Ecto neural progenitor cell (in vitro differentiated cells): ENCODE results near the gene ZBTB25.

Experiments used
- DNase-seq: peaks from one replicate; pipeline ENCODE4 v3.0.0-alpha.2; 2018; ENCODE audit warnings: low spot score

ZBTB25 gene

DNA sequence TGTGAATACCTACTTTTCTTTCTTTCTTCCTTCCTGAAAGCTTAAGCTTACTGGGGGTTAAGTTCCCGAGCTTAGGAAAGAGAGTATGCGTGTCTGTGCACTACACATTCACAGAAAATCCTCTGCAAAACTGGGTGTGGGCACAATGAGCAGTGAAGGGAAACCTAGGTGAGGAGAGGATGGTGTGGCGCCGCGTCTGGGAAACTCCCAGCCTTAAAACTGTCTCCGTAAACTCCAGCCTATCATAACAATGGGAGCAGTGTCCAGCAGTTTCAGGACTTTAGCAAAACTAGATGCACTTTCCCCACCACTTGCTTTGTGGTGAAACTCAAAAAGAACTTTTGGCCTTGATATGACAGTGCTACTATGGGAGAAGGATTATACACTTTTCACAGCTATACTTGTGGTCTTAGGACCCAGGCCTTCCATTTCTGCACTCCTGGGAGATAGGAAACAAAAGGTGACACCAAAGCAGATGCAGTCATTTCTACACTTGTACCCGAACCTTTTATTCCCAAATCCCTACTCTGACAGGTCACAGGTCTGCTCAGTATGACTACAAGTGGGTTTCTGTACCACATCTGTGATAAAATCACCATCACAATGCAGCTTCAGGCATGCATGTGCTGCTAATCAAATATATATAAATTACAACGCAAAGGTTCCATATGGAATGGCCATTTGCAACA, 27.9 kb downstream of the ZBTB25 start:
- DNase-seq: no peak

DNA sequence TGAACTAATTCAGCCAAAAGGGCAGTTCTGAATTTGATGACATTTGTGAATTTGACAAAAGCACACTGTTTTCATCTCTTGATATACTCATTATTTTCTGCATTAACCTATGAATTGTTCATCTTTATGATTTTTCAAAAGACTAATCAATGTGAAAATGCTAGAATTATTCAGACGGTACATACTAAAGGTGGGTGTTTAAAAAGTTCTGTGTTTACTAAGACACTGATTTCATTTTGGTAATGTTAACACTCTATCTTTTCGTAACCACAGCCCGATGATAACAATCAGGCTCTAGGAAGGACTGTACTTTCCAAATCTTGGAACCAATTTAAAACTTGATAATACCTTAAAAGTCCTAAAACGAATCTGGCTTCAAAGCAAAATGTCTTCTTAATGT, 28.9 kb downstream of the ZBTB25 start:
- DNase-seq: no peak

DNA sequence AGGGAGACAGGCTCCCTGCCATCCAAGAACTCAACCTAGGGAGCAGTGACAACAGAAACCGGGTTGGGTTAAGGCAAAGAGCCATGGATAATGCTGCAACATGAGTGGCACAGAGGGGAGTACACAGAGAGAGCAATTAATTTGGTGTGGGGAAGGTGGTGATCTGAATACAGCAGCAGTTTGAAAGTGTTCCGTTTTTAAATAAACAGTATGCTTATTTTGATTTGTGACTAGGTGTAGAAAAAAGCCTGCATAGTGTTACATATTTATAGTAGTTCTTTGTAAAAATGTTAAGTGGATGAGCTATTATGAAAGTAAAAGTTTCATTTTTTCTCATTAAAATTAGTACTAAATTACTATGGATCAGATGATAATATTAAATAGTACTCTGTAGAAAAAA, 29.6 kb downstream of the ZBTB25 start:
- DNase-seq: no peak

DNA sequence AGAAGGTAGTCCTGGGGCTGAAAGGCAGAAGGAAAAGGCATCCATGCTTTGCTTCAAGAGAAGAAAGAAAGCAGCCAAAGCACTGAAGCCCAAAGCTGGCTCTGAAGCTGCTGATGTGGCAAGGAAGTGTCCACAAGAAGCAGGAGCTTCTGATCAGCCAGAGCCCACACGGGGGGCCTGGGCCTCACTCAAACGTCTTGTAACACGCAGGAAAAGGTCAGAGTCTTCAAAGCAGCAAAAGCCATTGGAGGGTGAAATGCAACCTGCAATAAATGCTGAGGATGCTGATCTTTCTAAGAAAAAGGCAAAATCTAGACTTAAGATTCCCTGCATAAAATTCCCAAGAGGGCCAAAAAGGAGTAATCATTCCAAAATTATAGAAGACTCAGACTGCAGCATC, 35.2 kb downstream of the ZBTB25 start:
- no peak for DNase-seq

DNA sequence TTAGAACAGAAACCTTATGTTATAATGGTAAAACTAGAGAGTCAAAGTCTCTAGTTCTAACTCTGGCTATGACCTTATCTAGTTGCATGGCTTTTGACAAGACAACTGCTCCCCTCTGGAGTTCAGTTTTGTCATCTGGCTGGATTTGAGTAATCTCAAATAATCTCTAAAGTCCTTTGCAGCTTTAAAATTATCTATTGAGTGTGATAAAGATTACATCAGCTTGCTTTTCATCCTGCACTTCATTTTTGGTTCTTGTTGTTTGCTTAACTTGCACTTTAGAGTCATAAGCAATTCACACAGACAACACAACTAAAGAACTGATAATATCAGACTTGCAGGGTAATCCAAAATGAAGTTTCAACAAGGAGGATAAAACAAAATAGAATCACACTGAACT, 36.1 kb downstream of the ZBTB25 start:
- no peak for DNase-seq

DNA sequence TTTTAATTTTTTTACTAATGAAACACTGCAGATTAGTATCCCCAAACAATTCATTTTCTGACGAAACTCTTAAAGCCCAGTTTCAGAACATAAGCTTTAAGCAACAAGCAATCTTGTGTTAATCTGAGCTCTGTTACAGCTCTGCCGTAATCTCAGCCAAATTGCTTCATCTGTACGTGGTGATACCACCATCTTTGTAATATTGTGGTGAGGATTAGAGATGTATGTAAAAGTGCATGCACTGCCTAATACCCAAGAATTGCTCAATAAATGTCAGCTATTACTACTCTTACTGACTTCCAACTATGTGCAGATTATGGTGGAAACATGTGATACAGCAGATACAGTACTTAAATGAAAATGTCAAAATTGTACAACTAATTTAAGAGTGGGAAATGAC, 36.5 kb downstream of the ZBTB25 start:
- no peak for DNase-seq

DNA sequence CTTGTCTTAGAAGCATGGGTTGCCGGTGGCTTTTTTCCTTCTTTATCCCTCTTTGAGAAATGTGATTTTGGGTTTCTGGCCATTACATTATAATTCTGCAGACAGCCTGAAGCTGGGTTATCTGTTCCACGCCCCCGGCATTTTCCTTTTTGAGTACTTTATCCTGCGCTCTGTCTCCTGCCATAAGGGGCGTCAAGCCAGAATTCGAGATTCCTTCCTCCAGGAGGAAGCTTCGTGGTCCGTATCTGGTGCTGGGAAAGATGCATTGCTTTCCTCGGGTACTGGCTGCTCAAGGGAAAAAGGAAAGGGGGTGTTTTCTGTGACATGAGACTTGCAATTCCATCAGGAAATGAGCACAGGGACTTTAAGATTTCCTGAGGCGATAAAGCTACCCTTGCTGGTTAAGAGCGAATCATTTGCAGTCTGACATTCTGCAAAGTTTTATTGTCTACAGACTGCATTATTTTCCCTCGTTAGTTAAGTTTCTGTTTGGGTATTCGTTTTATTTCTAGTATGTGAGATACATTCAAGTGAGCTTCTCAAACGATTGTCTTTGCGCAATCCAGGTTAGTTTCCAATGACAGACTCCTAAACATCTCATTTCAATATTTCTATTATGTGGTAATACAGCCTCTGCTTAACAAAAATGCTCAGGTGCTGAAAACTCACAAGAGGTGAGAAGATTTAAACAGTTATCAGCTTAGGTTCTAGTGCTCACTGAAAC, 37.6 kb downstream of the ZBTB25 start:
- DNase-seq: peak; percentile 64

DNA sequence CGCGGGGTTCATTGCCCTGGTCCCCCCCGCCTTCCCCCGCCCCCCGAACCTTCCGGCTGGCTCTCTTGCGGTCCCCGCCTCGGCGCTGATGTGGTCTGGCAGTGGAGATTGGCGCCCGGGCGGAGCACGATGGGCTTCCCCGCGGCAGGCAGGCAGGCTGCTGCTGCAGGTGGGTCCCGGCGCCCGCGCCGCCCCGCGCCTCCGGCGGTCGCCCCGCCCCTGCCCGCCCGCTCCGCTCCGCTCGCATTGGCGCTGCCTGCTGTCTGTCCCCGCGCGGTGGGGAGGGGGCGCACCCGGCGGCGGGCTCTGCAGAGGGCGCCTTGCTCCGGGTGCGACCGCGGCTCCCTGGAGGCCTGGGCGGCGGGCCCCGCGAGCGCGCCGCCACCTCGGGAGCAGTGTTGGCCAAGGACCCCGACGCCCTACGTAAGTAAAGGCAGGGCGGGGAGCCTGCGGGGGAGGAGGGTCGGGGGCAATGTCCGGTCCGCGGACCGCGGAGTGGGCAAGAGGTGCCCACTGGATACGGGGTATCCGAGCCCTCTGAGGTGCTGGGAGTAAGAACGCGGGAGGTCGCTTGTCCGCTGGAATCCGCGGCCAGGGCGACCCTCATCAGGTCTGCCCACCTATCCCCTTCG, 38.3 kb downstream of the ZBTB25 start, which contains the start of gene AKAP5:
Gene AKAP5, plus strand, starts transcription at position 309 of the 632 bp plus-strand sequence. CDS start 2,896 bp downstream, outside the sequence.
- DNase-seq: peak; percentile 90

DNA sequence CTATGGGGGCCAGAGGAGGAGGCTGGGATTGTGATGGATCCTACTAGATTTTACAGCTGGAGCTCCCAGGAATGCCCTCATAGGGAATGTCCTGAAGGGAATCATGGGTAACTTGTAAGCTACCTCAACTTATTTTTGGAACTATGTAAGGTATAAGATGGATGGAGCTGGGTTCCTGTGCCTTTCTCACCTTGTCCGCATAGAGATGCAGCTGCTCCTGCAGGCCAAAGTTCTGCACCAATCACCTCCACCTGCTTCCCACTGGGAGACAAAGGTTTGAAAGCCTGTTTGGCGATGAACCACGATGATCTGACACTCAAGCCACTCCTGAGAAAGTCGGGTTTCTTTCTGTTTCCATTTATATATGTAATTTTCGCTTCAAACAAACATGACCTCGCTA, 39.0 kb downstream of the ZBTB25 start:
- DNase-seq: no peak

DNA sequence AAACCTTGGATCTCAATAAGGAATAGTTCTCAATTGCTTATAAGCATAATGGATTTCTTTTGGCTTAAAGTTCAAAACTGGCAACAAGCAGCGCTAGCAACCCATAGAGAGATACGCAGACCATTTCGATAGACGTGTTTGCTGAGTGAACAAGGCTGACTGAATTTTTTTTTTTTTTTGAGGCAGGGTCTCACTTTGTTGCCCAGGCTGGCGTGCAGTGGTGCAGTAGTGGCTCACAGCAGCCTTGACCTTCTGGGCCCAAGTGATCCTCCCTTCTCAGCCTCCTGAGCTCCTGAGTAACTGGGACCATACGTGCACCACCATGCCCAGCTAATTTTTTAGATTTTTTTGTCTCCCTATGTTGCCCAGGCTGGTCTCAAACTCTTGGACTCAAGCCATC, 39.8 kb downstream of the ZBTB25 start:
- DNase-seq: no peak

DNA sequence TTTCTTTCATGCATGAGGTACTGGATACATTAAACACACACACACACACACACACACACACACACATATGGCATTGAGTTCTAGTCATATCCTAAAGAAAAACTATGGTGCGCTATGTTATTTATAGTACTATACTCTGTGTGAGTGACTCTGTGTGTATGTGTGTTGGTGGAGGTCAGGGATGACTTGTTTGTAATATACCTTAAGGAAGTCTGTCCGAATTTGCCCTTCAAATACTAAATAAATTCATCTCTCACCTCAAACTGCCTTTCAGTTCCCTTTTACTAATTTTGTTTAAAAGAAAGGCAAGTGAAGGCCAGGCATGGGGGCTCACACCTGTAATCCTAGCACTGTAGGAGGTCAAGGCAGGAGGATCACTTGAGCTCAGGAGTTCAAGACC, 40.4 kb downstream of the ZBTB25 start:
- no peak for DNase-seq

DNA sequence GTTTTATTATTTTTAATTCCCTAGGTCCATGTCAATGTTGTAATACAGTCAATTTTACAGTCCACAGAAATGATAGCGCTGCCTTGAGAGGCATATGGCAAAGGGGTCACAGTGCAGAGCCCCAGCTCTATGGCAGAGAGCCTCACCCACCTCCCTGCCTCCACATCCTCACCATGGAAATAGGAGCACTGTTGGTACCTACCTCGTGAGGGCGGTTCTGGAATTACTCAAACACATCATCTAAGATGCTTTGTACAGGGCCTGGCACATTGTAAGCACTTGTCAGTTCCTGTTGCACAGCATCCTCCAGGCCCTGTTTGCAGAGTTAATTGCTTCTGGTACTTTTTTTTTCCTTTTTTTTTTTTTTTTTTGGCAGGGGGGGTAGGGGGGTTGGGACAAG, 42.4 kb downstream of the ZBTB25 start:
- DNase-seq: no peak

DNA sequence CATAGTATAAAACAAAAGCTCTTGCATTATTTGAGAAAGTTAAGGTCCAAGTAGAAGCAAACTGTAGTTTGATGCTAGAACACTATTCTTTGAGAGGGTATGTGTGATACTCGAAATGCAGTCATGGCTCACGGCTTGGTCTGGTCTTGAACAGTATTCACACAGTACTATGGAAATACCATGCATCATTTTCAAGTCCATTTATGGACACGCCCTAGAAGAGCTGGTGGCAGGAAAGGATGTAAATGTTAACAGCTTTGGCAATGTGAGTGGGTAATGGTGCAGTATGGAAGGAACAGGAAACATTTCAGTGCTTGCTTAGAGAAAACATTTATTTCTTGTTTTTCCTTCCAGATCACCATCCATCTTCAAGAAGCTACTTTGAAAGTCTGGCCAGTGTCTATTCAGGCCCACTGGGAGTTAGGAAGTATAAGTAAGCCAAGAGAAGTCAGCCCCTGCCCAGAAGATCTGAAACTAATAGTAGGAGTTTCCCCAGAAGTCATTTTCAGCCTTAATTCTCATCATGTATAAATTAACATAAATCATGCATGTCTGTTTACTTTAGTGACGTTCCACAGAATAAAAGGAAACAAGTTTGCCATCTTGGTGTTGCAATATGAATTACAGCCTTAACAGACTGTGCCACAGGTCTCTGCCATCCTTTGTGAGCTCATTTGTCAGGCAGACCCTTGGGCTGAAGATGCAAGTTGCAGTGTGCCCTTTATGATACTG, 44.1 kb downstream of the ZBTB25 start:
- DNase-seq: no peak

DNA sequence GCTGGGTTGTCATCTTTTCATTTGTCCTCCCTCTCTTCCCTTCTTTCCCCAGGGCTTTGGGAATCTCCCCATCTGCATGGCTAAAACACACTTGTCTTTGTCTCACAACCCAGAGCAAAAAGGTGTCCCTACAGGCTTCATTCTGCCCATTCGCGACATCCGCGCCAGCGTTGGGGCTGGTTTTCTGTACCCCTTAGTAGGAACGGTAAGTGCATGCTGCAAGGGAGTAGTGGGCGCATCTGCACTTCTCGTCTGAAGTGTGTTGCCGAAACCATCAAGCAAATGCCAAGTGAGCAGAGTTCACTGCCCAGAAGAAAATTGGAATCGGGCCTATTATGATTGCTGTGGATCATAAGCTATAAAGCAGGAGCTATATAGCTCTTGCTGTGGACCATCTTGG, 49.0 kb downstream of the ZBTB25 start:
- no peak for DNase-seq

DNA sequence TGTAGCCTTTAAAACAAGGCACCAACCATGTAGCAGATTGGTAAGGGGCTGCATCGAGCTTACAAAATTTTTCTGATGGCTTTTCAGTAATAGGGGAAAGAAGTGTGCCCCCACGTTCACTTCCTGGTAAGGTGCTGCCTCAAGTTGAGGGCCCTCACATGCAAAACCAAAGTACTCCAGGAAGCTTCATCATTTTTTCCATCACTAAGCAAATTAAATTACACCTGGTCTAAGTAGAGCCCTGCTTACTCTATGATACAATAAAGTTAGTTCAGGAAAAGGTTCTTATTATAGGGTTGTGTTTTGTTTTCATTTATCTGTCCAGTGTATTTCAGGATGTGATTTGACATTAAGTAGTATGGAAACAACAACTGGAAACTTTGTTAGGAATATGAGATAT, 53.4 kb downstream of the ZBTB25 start:
- DNase-seq: no peak

DNA sequence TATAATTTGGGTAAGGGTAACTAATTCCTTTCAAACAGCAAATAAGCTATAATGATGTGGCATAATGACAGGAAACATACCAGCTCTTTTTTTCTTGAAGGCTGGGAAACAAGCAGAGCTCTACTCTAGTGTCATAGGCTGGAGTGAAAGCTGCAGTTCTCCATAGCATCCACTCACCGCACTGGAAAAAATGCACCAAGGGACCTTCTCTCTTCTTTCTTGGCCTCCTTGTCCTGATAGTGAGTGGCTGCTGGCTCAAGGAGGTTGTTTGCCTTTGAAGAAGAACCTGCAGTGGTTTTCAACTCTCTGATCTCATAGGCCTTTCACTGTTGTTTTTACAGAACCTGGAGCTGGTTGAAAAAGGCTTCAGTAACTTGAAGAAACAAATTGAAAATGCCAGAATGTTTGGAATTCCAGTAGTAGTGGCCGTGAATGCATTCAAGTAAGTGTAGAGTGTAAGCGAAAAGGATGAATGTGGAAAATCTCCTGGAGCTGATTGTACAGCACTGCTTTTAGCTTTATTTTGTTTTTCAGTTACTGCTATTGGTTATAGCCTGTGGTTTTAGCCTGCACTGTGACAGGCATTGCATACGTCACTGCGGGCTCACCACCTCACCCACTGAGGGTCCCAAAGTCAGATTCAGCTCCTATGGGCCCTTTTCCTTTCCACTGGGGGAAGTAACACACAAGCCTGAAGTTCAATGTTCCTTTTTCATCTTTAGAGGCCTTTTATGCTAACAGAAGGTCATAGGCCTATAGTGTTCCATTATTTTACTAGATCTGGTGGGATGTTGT, 55.6 kb downstream of the ZBTB25 start:
- DNase-seq: no peak

DNA sequence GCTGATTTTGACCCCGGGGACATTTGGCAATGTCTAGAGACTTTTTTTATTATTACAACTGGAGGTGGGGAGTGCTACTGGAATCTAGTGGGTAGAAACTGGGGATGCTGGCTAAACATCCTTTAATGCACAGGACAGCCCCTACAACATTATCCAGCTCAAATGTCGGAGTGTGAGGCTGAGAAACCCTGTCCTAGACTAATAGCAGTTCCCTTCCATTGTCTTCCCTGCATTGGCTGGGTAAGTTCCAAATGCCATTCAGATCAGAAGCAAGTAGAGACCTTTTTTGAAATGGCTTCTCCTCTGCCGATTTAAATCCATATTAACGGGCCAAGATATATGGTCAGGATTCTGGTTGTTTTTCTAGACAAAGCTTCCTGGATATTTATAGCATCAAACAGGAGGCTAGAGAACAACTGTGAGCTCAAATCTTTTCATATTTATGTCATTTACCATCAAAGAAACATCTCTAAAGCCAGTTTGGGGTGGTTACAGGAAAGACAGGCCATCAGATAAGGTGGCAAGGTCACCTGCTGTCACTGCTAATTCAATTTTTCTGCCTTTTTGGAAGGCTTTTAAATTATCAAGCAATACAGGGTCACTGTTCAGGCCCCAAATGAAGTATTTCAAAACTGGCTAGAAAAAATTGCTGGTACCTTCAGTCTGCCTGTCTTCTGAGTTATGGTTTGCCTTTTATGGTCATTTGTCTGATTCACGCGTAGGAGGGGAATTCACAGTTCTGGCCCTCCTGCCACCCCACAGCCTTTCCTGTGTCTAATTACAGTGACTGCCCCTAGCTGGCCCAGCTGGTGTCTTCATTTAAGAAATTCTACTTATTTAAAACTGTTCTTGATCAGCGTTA, 58.4 kb downstream of the ZBTB25 start:
- no peak for DNase-seq

DNA sequence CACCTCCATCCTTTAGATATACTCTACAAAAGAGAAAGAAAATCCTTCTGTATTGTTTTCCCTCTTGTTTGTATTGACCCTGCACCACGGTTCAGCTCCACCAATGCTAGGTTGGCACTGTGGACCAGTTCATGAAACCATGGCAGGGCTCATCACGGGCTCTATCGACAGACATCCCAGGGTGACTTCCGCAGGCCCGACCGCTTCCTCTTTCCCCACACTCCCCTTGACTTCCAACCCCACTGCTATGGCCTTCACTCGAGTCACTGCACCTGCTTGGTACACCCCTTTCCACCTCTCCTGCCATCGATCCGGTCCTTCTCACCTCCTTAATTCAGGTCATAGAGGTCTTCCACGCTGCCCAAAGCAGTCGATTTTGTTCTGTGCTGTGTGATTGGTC, 59.5 kb downstream of the ZBTB25 start:
- no peak for DNase-seq

DNA sequence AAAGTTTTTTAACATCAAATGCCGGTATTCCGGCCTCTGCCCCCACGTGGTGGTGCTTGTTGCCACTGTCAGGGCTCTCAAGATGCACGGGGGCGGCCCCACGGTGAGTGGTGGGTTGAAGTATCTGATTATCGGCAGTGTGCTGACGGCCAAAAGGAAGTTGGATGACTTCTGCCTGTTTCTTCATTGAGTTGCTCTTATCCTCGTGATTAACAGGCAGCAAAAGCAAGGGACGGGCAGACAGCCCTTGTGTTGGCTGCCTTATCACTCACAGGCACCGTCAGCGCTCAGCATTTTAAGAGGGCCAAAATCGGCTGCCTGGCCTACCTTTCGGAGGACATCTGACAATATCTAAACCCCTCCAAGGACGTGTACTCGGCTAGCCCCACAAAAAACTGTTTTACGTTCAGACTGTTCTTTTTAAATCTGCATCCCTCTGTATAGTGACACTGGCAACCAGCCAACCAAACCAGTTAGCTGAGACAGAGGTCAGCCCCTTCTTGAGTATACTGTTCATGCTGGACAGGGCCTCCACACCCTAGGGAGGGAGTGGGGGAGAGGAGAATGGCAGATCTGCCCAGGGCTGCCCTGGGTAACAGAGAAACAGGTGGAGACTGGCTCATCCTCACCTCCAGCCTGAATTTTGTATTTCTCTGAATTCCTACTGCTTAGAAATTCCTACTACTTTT, 61.2 kb downstream of the ZBTB25 start:
- no peak for DNase-seq

DNA sequence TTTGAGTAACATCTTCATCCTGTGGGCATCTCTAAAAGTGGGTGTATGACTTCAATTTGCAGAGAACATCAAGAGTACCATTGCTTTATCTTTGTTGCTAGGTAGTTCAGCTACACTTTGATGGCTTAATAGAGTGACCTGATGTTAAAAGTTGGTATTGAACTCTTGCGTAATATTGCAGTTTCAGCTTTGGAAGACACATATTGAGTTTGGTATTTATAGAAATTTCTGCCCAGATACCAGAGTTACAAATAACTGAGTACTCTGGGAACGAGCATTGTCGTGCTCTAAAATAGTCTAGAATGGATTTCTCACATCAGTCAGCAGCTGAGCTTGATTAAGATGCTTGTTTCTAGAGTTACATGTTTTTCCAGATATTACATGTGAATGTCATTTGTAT, 63.1 kb downstream of the ZBTB25 start:
- no peak for DNase-seq
